ENCODE measurements around the gene PI16. TPM values are rescaled to one million over a fixed set of nuclear protein-coding genes. Genes with fewer than 3 reads are reported as not detected.

The PI16 gene
- total and polyA plus RNA-seq, 2 experiments from 2014 or later, result 0.50 TPM; not detected in 1

DNA sequence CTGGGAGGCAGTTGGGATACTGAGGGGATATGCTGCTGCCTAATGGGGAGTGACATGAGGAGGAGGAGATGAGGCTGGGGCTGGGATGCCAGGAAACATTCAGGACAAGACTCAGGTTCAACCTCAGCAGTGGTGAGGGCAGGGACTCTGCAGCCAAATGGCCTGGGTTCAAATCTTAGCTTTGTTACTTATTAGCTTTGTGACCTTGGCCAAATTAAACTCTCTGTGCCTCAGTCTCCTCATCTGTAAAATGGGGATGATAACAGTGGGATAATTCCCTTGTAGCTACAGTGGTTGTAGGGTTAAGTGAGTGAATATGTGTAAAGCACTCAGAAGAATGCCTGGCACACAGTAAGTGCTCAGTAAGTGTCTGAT lies 1.9 kb downstream of the PI16 start:
- no peak overlapping the region for H3K27ac Mint-ChIP-seq
- peaks cover 10% of the 10 kb centered on the region; the same call in 2 of the 3 replicates for H3K4me1 Mint-ChIP-seq

More for the DNA sequence above, 1.9 kb downstream of the PI16 start:
- Mint-ChIP-seq H3K4me3 (no peak overlapping the region), H3K36me3 (ENCODE audit: low read depth) (no peaks in the 10 kb centered on the region), H3K27me3 (ENCODE audit: insufficient read depth, low read depth, poor library complexity) (peaks cover 2% of the 10 kb centered on the region), H3K9me3 (no peaks in the 10 kb centered on the region)
- ATAC-seq, result no peak
- H3K9me2 ChIP-seq (ENCODE audit: insufficient read depth), result no peaks in the 10 kb centered on the region
- no peaks in the 10 kb centered on the region for H3K36me3 ChIP-seq (ENCODE audit: insufficient read depth)
- no peak overlapping the region for H3K27ac ChIP-seq (ENCODE audit: low read depth)
- H2AFZ ChIP-seq, result no peak overlapping the region
- no peaks in the 10 kb centered on the region for H3K4me1 ChIP-seq (ENCODE audit: insufficient read depth)
- no peak overlapping the region for H3K4me3 ChIP-seq
- DNase-seq (ENCODE audit: low spot score), result no peak
- no peaks in the 10 kb centered on the region for H3K79me2 ChIP-seq (replicated peaks; ENCODE audit: insufficient read depth)
- H3K27me3 ChIP-seq (ENCODE audit: insufficient read depth), result no peaks in the 10 kb centered on the region
- H4K20me1 ChIP-seq (replicated peaks; ENCODE audit: insufficient read depth), result no peaks in the 10 kb centered on the region
- H3K4me2 ChIP-seq, result no peak overlapping the region
- no peaks in the 10 kb centered on the region for H3F3A ChIP-seq (replicated peaks; ENCODE audit: low read depth)
- TF ChIP-seq, protein P1, sequence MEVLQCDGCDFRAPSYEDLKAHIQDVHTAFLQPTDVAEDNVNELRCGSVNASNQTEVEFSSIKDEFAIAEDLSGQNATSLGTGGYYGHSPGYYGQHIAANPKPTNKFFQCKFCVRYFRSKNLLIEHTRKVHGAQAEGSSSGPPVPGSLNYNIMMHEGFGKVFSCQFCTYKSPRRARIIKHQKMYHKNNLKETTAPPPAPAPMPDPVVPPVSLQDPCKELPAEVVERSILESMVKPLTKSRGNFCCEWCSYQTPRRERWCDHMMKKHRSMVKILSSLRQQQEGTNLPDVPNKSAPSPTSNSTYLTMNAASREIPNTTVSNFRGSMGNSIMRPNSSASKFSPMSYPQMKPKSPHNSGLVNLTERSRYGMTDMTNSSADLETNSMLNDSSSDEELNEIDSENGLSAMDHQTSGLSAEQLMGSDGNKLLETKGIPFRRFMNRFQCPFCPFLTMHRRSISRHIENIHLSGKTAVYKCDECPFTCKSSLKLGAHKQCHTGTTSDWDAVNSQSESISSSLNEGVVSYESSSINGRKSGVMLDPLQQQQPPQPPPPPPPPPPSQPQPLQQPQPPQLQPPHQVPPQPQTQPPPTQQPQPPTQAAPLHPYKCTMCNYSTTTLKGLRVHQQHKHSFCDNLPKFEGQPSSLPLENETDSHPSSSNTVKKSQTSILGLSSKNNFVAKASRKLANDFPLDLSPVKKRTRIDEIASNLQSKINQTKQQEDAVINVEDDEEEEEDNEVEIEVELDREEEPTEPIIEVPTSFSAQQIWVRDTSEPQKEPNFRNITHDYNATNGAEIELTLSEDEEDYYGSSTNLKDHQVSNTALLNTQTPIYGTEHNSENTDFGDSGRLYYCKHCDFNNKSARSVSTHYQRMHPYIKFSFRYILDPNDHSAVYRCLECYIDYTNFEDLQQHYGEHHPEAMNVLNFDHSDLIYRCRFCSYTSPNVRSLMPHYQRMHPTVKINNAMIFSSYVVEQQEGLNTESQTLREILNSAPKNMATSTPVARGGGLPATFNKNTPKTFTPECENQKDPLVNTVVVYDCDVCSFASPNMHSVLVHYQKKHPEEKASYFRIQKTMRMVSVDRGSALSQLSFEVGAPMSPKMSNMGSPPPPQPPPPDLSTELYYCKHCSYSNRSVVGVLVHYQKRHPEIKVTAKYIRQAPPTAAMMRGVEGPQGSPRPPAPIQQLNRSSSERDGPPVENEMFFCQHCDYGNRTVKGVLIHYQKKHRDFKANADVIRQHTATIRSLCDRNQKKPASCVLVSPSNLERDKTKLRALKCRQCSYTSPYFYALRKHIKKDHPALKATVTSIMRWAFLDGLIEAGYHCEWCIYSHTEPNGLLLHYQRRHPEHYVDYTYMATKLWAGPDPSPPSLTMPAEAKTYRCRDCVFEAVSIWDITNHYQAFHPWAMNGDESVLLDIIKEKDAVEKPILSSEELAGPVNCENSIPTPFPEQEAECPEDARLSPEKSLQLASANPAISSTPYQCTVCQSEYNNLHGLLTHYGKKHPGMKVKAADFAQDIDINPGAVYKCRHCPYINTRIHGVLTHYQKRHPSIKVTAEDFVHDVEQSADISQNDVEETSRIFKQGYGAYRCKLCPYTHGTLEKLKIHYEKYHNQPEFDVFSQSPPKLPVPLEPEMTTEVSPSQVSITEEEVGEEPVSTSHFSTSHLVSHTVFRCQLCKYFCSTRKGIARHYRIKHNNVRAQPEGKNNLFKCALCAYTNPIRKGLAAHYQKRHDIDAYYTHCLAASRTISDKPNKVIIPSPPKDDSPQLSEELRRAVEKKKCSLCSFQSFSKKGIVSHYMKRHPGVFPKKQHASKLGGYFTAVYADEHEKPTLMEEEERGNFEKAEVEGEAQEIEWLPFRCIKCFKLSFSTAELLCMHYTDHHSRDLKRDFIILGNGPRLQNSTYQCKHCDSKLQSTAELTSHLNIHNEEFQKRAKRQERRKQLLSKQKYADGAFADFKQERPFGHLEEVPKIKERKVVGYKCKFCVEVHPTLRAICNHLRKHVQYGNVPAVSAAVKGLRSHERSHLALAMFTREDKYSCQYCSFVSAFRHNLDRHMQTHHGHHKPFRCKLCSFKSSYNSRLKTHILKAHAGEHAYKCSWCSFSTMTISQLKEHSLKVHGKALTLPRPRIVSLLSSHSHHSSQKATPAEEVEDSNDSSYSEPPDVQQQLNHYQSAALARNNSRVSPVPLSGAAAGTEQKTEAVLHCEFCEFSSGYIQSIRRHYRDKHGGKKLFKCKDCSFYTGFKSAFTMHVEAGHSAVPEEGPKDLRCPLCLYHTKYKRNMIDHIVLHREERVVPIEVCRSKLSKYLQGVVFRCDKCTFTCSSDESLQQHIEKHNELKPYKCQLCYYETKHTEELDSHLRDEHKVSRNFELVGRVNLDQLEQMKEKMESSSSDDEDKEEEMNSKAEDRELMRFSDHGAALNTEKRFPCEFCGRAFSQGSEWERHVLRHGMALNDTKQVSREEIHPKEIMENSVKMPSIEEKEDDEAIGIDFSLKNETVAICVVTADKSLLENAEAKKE (CRISPR knock-in tag; IDR thresholded peaks at IDR 0.05), result no peak
- TF ChIP-seq CREB1 (CRISPR knock-in tag; IDR thresholded peaks at IDR 0.05; ENCODE audit: low read depth) (no peak), JUNB (IDR thresholded peaks at IDR 0.05; ENCODE audit: unreplicated experiment) (no peak), STAT1 (IDR thresholded peaks at IDR 0.05; ENCODE audit: unreplicated experiment) (no peak), NANOG (IDR thresholded peaks at IDR 0.05; ENCODE audit: borderline replicate concordance) (no peak), EZH2phosphoT487 (IDR thresholded peaks at IDR 0.05; ENCODE audit: unreplicated experiment) (no peak), EZH2 (IDR thresholded peaks at IDR 0.05; ENCODE audit: low read depth, unreplicated experiment) (no peak), ZNF331 (CRISPR knock-in tag; IDR thresholded peaks at IDR 0.05; ENCODE audit: low read depth) (no peak), ZNF114 (CRISPR knock-in tag; IDR thresholded peaks at IDR 0.05) (no peak), POLR2AphosphoS5 (IDR thresholded peaks at IDR 0.05; ENCODE audit: low read depth) (no peak)
- TF ChIP-seq, protein P2, sequence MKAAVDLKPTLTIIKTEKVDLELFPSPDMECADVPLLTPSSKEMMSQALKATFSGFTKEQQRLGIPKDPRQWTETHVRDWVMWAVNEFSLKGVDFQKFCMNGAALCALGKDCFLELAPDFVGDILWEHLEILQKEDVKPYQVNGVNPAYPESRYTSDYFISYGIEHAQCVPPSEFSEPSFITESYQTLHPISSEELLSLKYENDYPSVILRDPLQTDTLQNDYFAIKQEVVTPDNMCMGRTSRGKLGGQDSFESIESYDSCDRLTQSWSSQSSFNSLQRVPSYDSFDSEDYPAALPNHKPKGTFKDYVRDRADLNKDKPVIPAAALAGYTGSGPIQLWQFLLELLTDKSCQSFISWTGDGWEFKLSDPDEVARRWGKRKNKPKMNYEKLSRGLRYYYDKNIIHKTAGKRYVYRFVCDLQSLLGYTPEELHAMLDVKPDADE (IDR thresholded peaks at IDR 0.05), result no peak
- TF ChIP-seq, protein P3, sequence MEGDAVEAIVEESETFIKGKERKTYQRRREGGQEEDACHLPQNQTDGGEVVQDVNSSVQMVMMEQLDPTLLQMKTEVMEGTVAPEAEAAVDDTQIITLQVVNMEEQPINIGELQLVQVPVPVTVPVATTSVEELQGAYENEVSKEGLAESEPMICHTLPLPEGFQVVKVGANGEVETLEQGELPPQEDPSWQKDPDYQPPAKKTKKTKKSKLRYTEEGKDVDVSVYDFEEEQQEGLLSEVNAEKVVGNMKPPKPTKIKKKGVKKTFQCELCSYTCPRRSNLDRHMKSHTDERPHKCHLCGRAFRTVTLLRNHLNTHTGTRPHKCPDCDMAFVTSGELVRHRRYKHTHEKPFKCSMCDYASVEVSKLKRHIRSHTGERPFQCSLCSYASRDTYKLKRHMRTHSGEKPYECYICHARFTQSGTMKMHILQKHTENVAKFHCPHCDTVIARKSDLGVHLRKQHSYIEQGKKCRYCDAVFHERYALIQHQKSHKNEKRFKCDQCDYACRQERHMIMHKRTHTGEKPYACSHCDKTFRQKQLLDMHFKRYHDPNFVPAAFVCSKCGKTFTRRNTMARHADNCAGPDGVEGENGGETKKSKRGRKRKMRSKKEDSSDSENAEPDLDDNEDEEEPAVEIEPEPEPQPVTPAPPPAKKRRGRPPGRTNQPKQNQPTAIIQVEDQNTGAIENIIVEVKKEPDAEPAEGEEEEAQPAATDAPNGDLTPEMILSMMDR (conservative IDR thresholded peaks at IDR 0.05; ENCODE audit: low read depth in 2 of 2), result no peak
- TF ChIP-seq, protein P4, sequence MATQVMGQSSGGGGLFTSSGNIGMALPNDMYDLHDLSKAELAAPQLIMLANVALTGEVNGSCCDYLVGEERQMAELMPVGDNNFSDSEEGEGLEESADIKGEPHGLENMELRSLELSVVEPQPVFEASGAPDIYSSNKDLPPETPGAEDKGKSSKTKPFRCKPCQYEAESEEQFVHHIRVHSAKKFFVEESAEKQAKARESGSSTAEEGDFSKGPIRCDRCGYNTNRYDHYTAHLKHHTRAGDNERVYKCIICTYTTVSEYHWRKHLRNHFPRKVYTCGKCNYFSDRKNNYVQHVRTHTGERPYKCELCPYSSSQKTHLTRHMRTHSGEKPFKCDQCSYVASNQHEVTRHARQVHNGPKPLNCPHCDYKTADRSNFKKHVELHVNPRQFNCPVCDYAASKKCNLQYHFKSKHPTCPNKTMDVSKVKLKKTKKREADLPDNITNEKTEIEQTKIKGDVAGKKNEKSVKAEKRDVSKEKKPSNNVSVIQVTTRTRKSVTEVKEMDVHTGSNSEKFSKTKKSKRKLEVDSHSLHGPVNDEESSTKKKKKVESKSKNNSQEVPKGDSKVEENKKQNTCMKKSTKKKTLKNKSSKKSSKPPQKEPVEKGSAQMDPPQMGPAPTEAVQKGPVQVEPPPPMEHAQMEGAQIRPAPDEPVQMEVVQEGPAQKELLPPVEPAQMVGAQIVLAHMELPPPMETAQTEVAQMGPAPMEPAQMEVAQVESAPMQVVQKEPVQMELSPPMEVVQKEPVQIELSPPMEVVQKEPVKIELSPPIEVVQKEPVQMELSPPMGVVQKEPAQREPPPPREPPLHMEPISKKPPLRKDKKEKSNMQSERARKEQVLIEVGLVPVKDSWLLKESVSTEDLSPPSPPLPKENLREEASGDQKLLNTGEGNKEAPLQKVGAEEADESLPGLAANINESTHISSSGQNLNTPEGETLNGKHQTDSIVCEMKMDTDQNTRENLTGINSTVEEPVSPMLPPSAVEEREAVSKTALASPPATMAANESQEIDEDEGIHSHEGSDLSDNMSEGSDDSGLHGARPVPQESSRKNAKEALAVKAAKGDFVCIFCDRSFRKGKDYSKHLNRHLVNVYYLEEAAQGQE (IDR thresholded peaks at IDR 0.05; ENCODE audit: unreplicated experiment), result no peak

All from GM23338 (cell line).